Vagina (tissue), 2 donors: ENCODE data around the gene PET100.

ENCODE experiments used
- POLR2A ChIP-seq, 2 donors: fragments of 450-650 bp; IDR thresholded peaks; one replicate each; pipeline ENCODE4 v1.6.1; 2017; ENCODE audit warnings: antibody characterized with exemption in 2 of 2, mild to moderate bottlenecking in 2 of 2, moderate library complexity in 2 of 2
- TF ChIP-seq, protein P1 (sequence below), 3 experiments: fragments of 450-650 bp in 2 of 3; fragments of 200-600 bp in 1 of 3; sonication (generic) in 1 of 3; IDR thresholded peaks; one replicate each; pipeline ENCODE4 v1.5.1; 2017 to 2019; ENCODE audit warnings: antibody characterized with exemption in 3 of 3, mild to moderate bottlenecking in 2 of 3, moderate library complexity in 2 of 3

DNA sequence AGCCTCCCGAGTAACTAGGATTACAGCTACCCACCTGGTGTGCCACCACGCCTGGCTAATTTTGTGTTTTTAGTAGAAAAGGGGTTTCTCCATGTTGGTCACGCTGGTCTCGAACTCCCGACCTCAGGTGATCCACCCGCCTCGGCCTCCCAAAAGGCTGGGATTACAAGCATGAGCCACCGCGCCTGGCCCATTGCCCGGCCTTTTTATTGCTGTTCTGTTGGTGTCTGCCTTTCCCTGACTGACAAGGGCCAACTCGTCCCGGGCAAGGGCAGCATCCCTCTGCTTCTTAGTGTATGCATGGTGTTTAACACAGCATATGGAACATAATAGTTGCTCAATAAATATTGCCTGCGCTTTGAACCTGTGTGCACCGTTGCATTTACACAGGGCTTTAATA lies 33.1 kb downstream of the PET100 start:
- TF ChIP-seq POLR2A (IDR thresholded peaks at IDR 0.05), result no peak
- TF ChIP-seq, protein P1, sequence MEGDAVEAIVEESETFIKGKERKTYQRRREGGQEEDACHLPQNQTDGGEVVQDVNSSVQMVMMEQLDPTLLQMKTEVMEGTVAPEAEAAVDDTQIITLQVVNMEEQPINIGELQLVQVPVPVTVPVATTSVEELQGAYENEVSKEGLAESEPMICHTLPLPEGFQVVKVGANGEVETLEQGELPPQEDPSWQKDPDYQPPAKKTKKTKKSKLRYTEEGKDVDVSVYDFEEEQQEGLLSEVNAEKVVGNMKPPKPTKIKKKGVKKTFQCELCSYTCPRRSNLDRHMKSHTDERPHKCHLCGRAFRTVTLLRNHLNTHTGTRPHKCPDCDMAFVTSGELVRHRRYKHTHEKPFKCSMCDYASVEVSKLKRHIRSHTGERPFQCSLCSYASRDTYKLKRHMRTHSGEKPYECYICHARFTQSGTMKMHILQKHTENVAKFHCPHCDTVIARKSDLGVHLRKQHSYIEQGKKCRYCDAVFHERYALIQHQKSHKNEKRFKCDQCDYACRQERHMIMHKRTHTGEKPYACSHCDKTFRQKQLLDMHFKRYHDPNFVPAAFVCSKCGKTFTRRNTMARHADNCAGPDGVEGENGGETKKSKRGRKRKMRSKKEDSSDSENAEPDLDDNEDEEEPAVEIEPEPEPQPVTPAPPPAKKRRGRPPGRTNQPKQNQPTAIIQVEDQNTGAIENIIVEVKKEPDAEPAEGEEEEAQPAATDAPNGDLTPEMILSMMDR (IDR thresholded peaks at IDR 0.05), result no peak
